ENCODE measurements around the gene ELN.

ELN gene

GRCh38 chr7:74061840-74062539 lies 34.0 kb downstream of the ELN start:
- no peak for TF ChIP-seq CTCF (IDR thresholded peaks at IDR 0.05)
- peak overlapping the region; percentile 76 to 92 for H3K27ac ChIP-seq
- DNase-seq (ENCODE audit: low spot score), result peak; percentile 95
- H3K4me3 ChIP-seq, result peak overlapping the region; percentile 31

GRCh38 chr7:74063223-74063641 lies 35.3 kb downstream of the ELN start:
- TF ChIP-seq CTCF (IDR thresholded peaks at IDR 0.05), result no peak
- Histone ChIP-seq H3K4me3 (no peak overlapping the region), H3K27ac (peak overlapping the region; percentile 76 to 92)
- no peak for DNase-seq (ENCODE audit: low spot score)

- no peak for TF ChIP-seq CTCF (IDR thresholded peaks at IDR 0.05)
- DNase-seq (ENCODE audit: low spot score), result no peak
- Histone ChIP-seq H3K27ac (peak overlapping the region; percentile 76 to 92), H3K4me3 (no peak overlapping the region)
These were observed 35.7 kb downstream of the ELN start for GRCh38 chr7:74063646-74064045.

GRCh38 chr7:74064696-74065095 lies 36.7 kb downstream of the ELN start:
- Histone ChIP-seq H3K27ac (peak overlapping the region in 1 of 2 donors; percentile 43), H3K4me3 (no peak overlapping the region)
- TF ChIP-seq CTCF (IDR thresholded peaks at IDR 0.05), result no peak
- DNase-seq (ENCODE audit: low spot score), result no peak

GRCh38 chr7:74066626-74067025 lies 38.7 kb downstream of the ELN start:
- no peak for TF ChIP-seq CTCF (IDR thresholded peaks at IDR 0.05)
- no peak overlapping the region for H3K27ac ChIP-seq
- no peak for DNase-seq (ENCODE audit: low spot score)
- H3K4me3 ChIP-seq, result no peak overlapping the region

- TF ChIP-seq CTCF (IDR thresholded peaks at IDR 0.05), result no peak
- DNase-seq (ENCODE audit: low spot score), result no peak
- Histone ChIP-seq H3K4me3 (no peak overlapping the region), H3K27ac (peak overlapping the region in 1 of 2 donors; percentile 78)
These were observed 40.6 kb downstream of the ELN start for GRCh38 chr7:74068378-74069085.

- no peak for DNase-seq (ENCODE audit: low spot score)
- H3K4me3 ChIP-seq, result no peak overlapping the region
These were observed 41.1 kb downstream of the ELN start for GRCh38 chr7:74069086-74069541.

More at GRCh38 chr7:74069086-74069541, 41.1 kb downstream of the ELN start:
- no peak for TF ChIP-seq CTCF (IDR thresholded peaks at IDR 0.05)
- H3K27ac ChIP-seq, result peak overlapping the region in 1 of 2 donors; percentile 78
